Activated T-cell treated with anti-CD3 and anti-CD28 coated beads, Interleukin-2, amount 50 U/mL, for 48 hours (primary cell): ENCODE data around the gene TNS1.
A peak's percentile ranks its signal among the peaks of the same experiment; 100 is the strongest.

ENCODE experiments used
- DNase-seq, 2 experiments: peaks; one replicate each; pipeline ENCODE4 v3.0.0-alpha.2; 2020

The TNS1 gene

DNA sequence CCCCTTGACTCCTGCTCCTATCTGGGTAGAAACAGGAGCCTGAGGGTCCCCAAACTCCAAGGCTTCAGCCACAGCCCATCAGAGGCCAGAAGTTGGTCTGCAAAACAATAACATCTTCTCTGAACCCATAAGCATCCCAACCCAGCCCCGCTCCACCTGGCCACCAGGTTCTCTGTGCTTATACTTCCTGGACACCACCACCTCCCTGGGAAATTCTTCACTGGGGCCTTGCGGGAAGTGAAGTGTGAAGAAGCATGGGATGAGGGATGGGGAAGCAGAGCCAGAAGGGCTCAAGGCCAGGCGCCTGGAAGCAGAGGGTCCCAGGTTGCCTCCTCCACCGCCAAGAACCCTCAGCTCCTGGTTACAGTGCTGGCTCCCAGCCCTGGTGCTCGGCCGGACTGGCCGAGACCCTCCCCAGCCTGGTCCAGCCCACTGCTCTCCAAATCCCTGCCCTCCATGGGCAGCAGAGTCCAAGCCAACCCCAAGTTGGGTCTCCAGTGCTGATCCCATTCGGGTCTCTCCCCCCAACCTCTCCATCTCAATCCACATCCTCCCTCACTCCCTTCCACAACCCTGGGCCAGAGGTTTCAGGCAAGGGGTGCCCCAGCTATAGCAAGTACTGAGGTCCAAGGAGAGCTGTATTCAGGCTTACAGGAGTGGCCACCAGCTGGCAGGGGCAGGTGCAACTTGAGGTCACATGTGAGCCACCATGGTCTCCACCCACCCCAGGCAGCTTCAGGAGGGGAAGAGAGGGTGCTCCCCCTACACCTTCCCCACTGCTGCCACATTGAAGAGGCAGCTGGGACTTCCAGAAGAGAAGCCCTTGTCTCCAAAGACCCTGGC is 60.7 kb downstream of the TNS1 start:
- no peak for DNase-seq

DNA sequence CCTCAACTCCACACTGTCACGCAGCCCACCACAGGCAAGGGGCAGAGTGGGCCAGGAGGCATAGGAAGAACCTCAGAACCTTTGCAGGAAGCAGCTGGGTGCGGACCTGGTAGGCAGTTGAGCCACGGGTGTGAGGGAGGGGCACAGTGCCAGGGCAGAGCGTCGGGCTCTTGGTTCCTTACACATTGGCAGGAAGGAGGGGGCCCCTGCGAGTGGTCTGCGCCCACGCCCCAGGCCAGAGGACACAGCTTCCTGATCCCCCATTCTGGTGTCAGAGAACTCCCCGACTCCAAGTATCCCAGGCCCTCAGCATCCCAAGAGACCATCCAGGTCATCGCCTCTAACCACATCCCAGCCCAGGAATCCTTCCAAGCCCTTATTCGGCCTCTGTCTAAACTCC is 61.5 kb downstream of the TNS1 start:
- DNase-seq, result no peak

DNA sequence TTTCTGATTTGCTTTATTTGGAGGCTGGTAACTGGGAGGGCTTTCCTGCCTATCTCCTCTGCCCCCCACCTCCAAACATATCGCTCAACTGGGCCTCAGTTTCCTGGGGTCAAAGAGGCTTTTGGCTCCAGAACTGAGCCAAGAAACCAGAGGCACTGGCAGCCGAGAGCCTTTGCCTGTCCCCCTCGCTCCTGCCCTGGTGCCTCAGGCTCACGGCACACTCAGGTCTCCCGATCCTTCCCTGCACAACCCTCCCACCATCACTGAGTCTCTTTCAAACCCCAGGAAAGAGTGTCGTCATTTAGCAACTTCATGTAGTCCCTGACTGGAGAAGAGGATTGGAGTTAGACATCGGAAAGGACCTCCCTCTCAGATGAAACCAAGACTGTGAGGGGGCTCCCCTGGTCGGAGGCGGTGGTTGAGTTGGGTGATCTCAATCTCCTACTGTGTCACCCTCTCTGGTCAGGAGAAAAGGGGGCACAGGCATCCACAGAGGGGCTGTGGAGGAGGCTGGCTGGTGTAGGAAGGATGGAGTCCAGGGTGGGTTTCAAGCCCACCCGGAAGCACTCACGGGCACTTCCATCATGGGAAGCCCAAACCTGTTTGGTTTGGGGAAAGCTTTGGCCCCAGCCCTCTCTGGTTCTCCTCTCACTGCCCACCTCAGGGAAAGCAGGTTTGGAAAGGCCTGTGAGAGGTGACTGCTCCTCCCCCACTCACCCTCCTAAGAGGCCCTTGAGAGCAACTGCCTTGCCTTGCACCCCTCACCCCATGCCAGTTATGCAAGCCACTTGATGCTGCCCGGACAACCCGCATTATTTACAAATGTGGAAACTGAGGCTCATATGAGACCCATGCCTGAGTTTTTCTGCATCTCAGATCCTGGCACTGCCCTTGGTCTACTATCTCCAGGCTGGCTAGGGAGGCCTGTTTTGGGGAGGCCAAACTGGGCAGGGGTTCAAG is 62.3 kb downstream of the TNS1 start:
- DNase-seq, result no peak

DNA sequence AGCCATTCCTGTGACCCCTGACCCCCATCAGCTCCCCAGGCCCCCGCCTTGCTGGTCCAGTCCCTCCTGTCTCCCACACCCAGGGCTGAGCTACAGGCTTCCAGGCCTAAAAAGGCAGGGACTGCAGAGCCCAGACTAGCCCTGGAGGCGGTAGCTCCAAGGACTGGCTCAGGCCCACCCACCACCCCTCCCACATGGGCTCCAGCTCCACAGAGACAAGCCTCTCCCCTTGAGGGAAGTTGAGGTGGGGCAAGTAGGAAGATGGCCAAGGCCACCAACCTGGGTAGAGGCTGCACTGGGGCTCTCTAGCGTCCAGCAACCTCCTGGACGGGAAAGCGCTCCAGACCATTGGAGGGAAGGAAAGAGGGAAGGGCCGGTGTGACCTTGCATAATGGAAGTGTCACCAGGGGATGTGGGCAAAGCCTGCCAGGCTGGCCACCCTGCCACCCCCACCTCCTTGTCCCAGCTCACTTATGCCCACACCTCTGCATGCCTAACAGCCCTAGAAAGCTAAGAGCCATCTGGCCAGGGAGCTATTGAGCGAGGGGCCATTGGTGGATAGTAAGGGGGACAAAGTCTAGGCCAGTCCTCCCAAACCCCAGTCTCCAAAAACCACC is 63.1 kb downstream of the TNS1 start:
- DNase-seq, result no peak

DNA sequence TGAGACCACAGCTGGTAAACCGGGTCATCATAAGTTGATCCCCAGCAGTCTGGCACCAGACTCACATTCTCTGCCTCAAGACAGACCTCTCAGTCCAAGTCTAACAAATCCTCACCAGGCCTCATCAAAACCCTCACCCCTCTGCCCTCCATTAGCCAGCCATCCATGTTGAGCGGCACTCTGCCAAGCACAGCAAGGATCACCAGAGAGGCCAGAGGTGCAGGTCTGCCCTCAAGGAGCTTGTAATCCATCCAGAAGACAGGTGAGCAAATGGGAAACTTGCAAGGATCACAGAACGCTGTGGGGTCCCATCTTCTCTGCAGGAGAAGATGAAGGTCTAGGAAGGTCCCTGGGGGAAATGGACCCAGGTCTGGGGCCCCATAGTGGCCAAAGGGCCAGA is 63.6 kb downstream of the TNS1 start:
- DNase-seq, result no peak

DNA sequence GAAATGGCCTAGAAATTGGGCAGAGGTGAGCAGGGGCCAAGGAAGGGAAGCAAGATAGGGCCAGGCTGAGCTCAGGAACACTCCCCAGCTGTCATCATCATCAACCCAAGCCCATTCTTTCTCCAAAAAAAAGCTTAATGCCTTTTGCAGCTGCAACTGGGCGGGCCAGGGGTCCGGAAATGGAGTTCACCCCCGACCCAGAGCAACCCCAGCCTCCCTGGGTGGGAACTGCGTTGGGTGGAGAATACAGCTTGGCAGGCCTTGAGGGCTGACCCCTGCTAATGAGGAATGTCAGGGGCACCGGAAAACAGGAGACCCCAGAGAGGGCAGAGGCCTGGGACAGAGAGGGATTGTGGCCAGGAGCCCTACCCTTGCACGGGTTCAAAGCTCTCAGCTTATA is 64.8 kb downstream of the TNS1 start:
- DNase-seq, result no peak

GRCh38 chr2:217937446-217937845 is 65.3 kb downstream of the TNS1 start:
- no peak for DNase-seq

- no peak for DNase-seq
Measured at GRCh38 chr2:217936952-217937351, 65.8 kb downstream of the TNS1 start.

DNA sequence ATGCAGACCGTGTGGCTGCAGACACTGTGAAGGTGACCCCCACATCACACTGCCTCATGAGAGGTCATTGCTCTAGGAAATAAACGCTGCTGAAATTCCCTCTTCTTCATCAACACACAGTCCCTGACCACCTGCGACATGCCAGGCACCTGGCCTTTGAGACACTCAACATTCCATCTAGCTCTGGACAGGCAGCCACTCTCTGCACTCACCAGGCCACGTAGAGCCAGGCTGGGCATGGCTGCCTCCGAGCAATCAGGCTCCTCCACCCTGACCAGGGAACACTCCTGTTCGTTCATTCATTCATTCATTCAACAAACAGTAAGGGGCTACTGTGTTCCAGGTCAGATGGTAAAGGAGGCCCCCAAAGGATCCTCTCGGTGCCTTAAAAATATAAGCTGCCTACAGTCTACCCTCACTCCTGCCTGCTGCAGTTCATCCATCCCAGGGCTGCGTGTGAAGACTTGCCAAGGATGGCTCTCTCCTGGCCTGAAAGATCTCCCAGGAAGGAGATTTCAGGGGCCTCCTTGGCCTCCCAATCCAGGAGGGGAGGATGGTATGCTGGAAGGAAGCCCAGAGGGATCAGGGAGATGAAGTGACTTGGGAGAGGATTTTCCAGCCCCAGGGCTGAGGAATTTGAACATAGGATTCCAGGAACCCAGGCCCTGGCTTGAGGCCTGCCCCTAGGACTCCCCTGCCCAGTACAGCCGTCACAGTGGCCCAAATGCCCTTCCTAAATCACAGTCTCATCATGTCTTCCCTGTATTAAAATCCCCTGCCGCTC is 66.7 kb downstream of the TNS1 start:
- no peak for DNase-seq

DNA sequence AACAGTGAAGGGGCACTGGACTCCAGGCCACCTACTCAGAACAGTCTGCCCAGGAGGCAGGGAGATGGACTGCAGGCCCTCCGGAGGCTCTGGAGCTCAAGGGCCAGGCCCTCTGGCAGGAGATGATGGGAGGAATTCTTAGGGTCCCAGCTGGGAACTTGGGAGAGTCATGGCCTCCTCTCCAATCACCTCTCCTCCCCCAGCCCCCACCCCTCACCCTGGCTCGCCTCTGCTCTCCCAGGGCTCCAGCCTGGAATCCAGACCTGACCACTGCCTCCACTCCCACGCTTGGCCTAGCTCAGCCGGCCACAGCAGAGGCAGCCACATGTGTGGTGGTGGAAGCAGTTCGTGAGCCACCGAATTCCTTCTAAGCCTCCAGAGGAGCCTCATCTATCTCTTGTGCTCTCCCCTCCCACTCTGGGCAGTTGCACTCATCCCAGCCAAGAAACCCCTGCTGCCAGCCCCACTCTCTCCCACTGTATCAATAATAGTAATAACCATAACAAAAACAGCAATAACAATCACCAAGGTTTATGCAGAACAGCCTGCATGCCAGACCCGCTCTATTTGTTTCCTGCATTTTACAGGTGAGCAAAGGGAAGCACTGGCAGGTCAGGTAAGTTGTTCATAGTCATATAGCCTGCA is 67.4 kb downstream of the TNS1 start:
- DNase-seq, result no peak

GRCh38 chr2:217934321-217935131 is 68.3 kb downstream of the TNS1 start:
- peak in 1 of 2 experiments; percentile 29 for DNase-seq

- no peak for DNase-seq
Measured at GRCh38 chr2:217933617-217933993, 69.2 kb downstream of the TNS1 start.

GRCh38 chr2:217932803-217933616 is 69.8 kb downstream of the TNS1 start:
- DNase-seq, result no peak

DNA sequence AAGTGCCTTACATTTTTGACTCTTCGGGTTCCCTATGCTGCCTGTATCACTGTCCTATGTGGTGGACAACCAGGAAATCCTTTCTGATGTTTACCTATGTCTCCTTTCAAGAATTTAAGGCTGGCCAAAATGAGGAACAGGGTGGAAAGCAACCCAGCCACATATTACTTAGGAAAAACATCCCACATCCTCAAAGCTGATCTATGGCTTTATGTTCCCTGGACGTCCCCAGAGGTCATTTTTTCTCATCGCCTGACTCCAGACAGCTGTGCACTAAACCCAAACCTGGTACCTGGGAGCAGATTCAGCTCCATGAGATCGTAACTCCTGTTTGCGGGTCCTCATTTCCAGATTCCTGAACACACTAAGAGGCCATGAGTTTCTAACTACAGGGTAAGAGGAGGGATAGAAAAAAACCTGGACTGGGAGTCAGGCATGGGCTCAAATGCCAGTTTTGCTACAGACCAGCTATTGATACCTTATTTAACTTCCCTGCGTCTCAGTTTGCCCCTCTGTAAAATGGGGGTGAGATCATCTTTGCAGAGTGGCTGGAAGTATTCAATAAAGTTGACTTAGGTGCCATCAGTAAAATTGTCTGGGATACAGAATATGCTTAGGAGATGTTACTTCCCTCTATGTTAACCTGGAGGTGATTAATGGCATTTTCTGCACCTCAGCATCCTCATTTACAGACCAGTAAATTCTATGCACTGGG is 70.8 kb downstream of the TNS1 start:
- DNase-seq, result no peak

- DNase-seq, result no peak
Measured at GRCh38 chr2:217930761-217931563, 71.8 kb downstream of the TNS1 start.

DNA sequence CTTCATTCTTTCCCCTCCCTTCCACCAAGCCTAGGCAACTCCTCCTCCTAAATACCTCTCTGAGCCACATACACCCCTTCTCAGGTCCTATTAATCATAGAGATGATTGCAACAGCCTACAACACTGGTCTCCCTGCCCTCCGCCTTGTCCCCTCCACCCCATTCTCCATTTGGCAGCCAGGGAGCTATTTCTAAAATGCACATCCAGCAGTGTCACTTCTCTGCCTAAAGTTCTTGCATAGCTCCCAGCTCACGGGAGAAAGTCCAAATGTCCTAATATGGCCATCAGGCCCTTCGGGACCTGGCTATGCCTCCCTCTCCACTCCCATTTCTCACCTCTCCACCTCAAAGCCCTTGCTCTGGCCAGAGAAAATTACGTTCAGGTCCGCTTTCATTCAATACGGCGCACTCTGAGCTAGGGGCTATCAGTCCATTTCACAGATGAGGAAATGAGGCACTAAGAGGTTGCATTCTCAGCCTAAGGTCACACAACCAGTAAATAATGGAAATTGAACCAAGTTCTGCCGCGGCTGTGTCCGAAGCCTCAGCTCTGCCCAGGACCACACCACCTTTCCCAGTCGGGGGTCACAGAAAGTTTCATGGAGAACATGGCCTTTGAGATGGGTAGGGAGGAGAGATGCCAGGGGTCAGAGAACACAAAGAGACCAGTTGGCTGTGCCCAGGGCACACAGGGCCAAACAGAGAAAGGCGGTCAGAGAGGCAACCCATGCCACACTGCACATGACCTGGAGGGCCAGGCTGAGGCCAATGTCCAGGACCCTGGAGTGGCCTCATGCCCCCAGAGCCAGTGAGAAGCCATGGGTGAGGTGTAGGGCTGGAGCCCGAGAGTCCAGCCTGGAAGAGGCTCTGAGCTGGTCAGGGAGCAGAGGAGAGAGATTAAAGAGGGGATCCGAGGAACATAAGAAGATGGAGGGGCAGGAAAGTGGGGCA is 72.8 kb downstream of the TNS1 start:
- DNase-seq, result no peak

GRCh38 chr2:217929272-217929671 is 73.5 kb downstream of the TNS1 start:
- no peak for DNase-seq
